Measurements from ENCODE around the gene HYAL3.

- TF ChIP-seq POLR2A (IDR thresholded peaks at IDR 0.05): no peak
- TF ChIP-seq CTCF (IDR thresholded peaks at IDR 0.05): no peak
These were observed 5.1 kb downstream of the HYAL3 start for GRCh38 chr3:50294089-50294488.

All from lower leg skin (tissue), 3 donors.